Thyroid gland (tissue), 4 donors: ENCODE results near the gene MND1.

Experiments
- CTCF ChIP-seq, 6 experiments: fragments of 200-600 bp in 3 of 6; fragments of 450-650 bp in 3 of 6; sonication (generic) in 3 of 6; IDR thresholded peaks; one replicate each; pipeline ENCODE4 v1.5.1; 2016 to 2019; ENCODE audit warnings: antibody characterized with exemption in 6 of 6, mild to moderate bottlenecking in 2 of 6, inconsistent platforms in 1 of 6, moderate library complexity in 1 of 6
- POLR2A ChIP-seq, 2 donors: fragments of 450-650 bp; IDR thresholded peaks; one replicate each; pipeline ENCODE4 v1.6.1; 2017; ENCODE audit warnings: antibody characterized with exemption in 2 of 2, mild to moderate bottlenecking in 2 of 2, moderate library complexity in 1 of 2

DNA sequence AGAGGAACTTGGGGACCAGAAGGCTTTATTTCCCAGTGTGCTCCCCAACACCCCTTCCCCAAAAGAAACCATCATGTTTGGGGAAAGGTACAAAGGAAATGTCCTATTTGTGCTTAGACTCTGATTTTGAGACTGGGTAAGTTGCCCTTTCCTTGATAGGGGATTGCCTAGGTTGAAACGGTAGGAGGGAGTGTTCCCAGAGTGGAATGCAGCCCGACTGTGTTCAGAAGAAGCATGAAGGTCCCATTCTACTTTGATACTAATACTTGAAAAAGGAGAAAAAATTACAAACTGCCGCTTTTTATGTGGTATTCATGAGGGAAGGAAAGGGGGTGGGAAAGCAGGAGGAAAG, 89.2 kb downstream of the MND1 start:
- TF ChIP-seq POLR2A (IDR thresholded peaks at IDR 0.05), result no peak
- TF ChIP-seq CTCF (IDR thresholded peaks at IDR 0.05), result no peak
